SU-DHL-6 (cell line): Measurements from ENCODE around the gene SH2D4B.

ENCODE experiments used
- CTCF ChIP-seq: fragments of 200-600 bp; sonication (generic); IDR thresholded peaks from one replicate; pipeline ENCODE4 v1.5.1; 2017; ENCODE audit warnings: antibody characterized with exemption, mild to moderate bottlenecking, low read length, moderate library complexity; ENCODE audit not compliant: insufficient read depth, poor library complexity, severe bottlenecking
- EZH2phosphoT487 ChIP-seq: fragments of 200-600 bp; sonication (generic), shearing (Covaris generic); conservative IDR thresholded peaks from 2 replicates; pipeline ENCODE4 v1.6.1; 2018; ENCODE audit warnings: mild to moderate bottlenecking, antibody characterized with exemption, low read length, moderate library complexity, mixed read lengths

- TF ChIP-seq CTCF (no peak), EZH2phosphoT487 (no peak)
Measured at GRCh38 chr10:80613466-80614170, 75.9 kb downstream of the SH2D4B start.
